HPDE6-E6E7 (cell line): ENCODE data around the gene IL16.
A peak's percentile ranks its signal among the peaks of the same experiment; 100 is the strongest.
"Not testable (repeated sequence)": the region's sequence is repeated elsewhere in the genome, so short reads cannot be mapped to it uniquely, and the experiment has no call there.

Experiments used
- DNase-seq: peaks from one replicate; pipeline ENCODE4 v3.0.0; 2011; ENCODE audit warnings: missing footprints; ENCODE audit errors: extremely low spot score

The IL16 gene

GRCh38 chr15:81196576-81197254 is at the start of gene IL16:
Gene IL16 (plus strand): TSS chr15:81196879. CDS start chr15:81225400, 28,521 bp downstream.
- no peak for DNase-seq

DNA sequence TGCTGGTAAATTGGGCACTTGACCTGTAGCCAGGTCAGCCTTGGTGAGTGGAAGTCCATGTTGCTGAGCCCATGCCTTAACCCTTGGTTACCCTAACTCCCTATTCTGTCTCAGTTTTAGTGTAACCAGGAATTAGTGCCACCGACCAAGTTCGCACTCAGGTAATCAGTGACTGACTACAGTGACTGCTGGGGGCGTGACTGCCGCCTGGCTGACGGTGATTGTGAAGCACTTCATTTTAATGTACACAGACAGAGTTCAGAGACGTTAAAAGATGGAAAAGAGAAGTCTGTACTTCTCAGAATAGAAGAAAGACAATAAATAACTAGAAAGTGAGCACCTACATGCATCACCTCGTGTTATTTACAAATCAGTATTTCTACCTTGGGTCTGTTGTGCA is 45.3 kb upstream of the IL16 start:
- DNase-seq, result no peak

GRCh38 chr15:81152339-81152738 is 44.3 kb upstream of the IL16 start:
- DNase-seq, result no peak

DNA sequence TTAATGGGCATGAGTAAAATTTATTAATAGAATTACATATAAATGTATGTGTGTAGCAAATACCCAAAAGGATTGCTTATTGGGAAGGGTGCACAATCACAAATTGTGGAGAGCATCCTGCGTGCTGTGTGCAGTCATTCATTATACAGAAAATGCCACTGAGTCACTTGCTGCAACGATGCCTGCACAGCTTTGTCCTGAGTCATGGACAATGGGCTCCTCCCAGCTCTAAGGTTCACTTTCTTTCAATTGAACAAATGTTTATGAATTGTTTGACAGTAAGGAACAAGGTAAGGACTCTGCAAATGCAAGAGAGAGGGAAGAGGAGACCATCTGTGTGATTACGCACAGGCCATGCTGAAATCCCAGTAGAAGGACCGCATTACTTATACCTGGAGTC is 43.9 kb upstream of the IL16 start:
- no peak for DNase-seq

- DNase-seq, result no peak
These were observed 41.1 kb upstream of the IL16 start for GRCh38 chr15:81155375-81156218.

GRCh38 chr15:81156324-81156723 is 40.4 kb upstream of the IL16 start:
- DNase-seq, result no peak

DNA sequence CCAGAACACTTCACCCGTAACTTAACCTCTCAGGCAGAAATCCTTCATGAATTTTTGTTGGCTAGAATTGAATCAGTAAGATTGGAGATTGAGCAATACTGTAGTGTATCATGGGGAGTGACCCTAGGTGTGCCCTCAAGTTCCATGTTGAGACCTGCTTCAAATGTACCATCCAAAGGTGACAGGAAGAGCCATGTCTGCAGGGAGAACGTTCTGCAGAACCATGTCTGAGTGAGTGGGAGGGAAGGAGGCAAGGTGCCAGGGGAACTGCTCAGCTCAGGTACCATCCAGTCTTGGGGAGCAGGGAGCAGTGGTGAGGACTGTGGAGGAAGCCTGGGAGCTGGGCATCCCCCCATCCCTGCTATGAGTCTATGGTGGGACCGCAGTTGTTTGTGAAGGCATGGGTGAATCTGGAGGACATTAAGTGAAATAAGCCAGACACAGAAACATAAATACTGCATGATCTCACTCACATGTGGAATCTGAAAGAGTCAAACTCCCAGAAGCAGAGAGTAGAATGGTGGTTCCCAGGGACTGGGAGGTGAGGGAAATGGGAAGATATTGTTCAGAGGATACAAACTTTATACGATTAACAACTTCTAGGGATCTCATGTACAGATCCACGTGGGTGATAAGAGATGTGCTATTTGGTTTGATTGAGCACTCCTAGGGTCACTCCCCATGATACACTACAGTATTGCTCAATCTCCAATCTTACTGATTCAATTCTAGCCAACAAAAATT is 39.3 kb upstream of the IL16 start:
- no peak for DNase-seq

DNA sequence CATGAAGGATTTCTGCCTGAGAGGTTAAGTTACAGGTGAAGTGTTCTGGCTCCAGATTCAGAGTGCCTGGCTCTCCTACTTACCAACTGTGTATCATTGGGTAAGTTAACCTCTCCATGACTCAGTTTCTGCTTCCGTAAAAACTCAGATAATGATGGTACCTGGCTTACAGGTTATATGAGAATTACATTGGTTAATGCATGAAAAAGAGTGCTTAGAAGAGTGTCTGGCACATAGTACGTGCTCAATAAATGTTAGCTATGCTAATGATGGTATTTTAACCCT is 38.8 kb upstream of the IL16 start:
- DNase-seq, result no peak

DNA sequence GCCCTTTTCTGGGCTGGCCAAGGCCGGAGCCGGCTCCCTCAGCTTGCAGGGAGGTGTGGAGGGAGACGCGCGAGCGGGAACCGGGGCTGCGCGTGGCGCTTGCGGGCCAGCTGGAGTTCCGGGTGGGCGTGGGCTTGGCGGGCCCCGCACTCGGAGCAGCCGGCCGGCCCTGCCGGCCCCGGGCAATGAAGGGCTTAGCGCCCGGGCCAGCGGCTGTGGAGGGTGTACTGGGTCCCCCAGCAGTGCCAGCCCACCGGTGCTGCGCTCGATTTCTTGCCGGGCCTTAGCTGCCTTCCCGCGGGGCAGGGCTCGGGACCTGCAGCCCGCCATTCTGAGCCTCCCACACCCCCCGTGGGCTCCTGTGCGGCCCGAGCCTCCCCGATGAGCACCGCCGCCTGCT is 38.1 kb upstream of the IL16 start:
- DNase-seq, result not testable (repeated sequence)

DNA sequence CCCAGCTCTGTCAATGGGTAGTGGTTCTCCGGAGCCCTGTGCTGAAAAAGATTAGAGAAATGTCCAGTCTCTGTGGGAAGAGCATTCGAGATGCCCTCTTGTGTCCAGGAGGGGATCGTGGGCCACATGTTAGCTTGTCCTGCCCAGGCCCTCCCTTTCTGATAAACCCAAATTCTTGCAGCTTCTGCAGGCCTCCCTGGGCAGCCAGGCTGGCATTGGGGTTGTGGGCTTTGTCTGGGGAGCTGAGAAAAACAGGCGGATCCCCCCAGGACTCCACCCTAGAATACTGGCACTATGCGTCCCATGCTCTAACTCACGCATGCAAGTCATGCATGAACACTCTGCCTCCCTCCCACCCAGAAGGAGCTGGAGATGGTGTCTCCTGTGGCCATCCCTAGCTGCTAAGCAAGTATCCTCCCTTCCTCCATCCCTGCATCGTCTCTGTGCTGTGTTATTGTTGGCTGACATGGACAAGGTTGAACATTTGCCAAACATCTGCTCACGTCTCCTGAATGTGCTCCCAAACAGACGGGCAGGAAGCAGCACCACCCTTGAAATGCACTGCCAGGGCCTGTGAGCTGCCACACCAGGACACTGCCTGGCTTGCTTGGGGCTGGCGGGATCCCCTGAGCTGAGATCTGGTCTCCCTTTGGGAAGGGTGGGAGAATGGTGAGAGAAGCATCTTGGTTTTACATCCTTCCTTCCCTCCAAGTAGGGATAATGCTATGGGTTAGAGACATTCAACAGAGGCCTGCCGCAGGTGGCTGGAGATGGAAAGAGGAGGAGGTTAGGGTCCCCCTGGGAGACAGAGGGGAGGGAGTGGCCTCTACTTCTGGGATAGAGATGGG is 36.1 kb upstream of the IL16 start:
- DNase-seq, result no peak

GRCh38 chr15:81161160-81161673 is 35.5 kb upstream of the IL16 start:
- DNase-seq, result no peak

DNA sequence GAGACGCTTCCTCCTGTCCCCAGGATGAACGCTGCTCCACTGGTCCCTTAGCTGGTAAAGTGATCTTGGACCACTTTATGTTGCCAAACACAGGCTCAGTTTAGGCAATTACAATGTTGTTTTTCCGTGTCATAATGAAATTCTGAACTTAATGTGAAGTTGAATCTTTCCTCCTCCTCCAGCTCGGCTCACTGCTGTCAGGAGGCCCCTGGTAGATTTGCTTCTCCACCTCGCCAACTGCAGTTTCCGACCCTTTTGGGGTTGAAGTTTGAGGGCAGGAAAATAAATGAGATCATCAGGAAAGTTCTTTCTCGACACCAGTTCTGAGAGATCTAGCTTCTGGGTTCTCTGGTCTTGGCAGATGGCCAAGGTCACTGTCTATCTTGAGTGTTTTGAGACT is 34.8 kb upstream of the IL16 start:
- no peak for DNase-seq

- DNase-seq, result no peak
These were observed 32.5 kb upstream of the IL16 start for GRCh38 chr15:81163961-81164800.

- DNase-seq, result peak; percentile 41
These were observed 31.1 kb upstream of the IL16 start for GRCh38 chr15:81165535-81165934.

DNA sequence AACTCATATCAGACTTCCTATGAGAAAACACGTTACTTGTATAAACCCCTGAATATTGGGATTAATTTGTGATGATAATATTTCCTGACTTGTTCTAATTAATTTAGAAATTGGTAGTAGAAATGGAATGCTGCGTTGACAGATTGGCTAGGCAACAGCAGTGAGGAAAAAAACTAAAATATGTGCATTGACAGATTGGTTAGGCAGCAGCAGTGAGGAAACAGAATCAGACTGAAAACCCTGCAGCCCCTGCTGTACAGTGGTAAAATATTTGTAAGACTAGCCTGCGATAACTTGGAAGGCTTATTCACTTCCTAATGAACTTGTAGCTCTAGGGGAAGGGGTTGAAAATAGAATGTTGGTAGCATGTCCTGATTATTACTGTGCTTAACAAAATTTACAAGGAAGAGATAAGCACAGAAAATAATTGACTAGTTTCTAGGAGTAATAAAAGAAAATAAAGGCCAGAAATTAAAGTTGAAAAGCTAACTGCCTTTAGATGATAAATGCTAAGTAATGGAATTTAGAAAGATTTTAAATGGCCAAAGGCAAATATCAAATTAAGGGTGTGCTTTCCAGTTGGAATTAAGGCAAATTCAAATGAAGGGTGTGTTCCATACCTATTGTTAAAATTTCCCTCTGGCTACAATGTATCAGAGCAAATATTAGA is 29.9 kb upstream of the IL16 start:
- no peak for DNase-seq

DNA sequence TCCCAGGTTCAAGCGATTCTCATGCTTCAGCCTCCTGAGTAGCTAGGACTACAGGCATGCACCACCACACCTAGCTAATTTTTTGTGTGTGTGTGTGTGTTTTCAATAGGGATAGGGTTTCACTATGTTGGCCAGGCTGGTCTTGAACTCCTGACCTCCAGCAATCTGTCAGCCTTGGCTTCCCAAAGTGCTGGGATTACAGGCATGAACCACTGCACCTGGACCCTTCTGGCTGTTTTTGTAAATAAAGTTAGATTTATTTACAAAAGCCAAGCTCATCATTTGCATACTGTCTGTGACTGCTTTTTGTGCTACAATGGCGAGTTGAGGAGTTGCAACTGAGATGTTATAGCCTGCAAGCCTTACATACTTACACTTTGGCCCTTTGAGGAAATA is 28.6 kb upstream of the IL16 start:
- DNase-seq, result no peak

DNA sequence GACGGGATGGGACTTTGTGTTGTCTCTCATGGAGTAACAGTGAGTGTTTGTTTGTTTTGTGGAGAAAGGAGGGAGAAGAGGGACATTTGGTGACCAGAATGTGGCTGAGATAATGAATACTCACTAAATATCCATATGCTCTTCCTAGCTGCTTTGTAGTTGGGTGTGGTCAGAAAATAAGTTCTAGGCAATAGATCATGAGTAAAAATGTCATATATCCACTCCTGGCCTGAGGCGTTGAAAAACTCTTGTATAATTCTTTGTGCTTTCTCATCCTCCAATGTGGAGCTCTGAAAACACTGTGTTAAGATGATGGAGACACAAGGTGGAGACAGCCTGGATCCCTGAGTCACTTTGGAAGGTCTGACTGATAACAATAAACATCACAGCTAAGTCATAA is 28.0 kb upstream of the IL16 start:
- DNase-seq, result no peak

DNA sequence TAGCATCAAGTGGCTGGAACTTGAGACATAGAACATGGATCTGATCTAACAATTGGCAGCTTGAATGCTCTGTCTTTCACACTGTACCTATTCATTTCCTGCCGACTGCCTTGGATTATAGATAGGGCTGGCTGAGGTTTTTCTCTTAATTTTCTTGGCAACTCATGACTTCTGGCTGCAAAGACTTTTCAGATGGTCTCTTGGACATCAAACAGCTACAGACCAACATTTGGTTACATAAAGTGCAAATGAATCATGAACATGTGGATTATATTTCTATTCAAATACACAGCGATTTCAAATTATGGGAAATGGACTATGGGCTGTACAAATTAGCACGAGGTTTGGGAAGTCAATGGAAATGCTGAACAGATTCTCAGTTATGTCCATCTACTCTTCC is 26.2 kb upstream of the IL16 start:
- no peak for DNase-seq

GRCh38 chr15:81171286-81171685 is 25.4 kb upstream of the IL16 start:
- DNase-seq, result no peak

DNA sequence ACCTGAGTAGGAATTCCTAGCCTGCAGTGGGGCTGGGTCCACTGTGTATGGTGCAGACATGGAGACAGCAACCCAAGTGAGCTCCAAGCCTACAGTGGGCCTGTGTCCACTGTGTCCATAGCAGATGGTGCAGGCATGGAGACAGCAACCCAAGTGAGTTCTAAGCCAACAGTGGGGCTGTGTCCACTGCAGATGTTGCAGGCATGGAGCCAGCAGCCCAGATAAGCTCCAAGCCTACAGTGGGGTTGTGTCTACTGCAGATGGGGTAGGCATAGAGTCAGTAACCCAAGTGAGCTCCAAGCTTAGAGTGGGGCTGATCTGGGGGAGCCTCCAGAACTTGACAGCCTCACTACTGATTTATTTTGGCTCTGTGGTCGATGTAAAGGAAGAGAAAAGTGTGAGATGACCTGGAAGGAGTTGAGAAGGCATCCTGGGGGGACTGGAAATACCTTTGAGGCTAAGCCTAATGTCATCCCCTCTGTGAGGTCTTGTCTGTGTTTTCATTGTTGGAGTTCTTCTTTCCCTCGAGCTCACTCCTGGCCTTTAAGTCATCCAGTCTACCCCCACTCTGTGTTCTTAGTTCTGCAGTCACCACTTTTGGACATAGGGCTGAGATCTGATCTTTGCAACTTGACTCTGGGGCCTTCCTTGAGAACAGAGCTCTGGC is 22.4 kb upstream of the IL16 start:
- DNase-seq, result no peak
